Measurements from ENCODE around the gene HMGA1.

GRCh38 chr6:34240329-34241248, 3.9 kb downstream of the HMGA1 start:
- TF ChIP-seq CTCF (conservative IDR thresholded peaks at IDR 0.05) (no peak), ZFX (IDR thresholded peaks at IDR 0.05) (no peak)

Data from C4-2B (cell line).